ENCODE data around the gene NDUFS2.

The NDUFS2 gene

GRCh38 chr1:161258439-161259344 lies 56.5 kb downstream of the NDUFS2 start, which contains the start of gene PCP4L1:
Gene PCP4L1 (plus strand): TSS chr1:161258745. CDS start chr1:161258975, 230 bp downstream.
- Histone ChIP-seq H3K4me3 (ENCODE audit: insufficient read length, low read depth) (peak within 1 kb of the TSS; percentile 55), H3K4me1 (ENCODE audit: insufficient read depth, insufficient read length) (no peaks in the 10 kb centered on the region), H3K9me3 (ENCODE audit: insufficient read depth, low read length) (peaks cover 24% of the 10 kb centered on the region), H3K36me3 (ENCODE audit: insufficient read depth, insufficient read length, low read length) (no peaks in the 10 kb centered on the region), H3K9ac (ENCODE audit: insufficient read length, low read depth) (peak within 1 kb of the TSS; percentile 52), H3K27me3 (ENCODE audit: insufficient read depth, insufficient read length) (peaks cover 32% of the 10 kb centered on the region)
- TF ChIP-seq SUZ12 (IDR thresholded peaks at IDR 0.05; ENCODE audit: extremely low read depth, insufficient read depth, insufficient read length), result no peak
- no peak for TF ChIP-seq ZNF274 (IDR thresholded peaks at IDR 0.05; ENCODE audit: low read depth, low read length)
- TF ChIP-seq YY1 (IDR thresholded peaks at IDR 0.05; ENCODE audit: insufficient read depth, insufficient read length), result no peak
- DNase-seq (ENCODE audit: low read depth, low spot score), result peak; percentile 78

GRCh38 chr1:161259345-161259702 lies 57.2 kb downstream of the NDUFS2 start:
- Histone ChIP-seq H3K9ac (ENCODE audit: insufficient read length, low read depth) (no peak overlapping the region), H3K27me3 (ENCODE audit: insufficient read depth, insufficient read length) (peaks cover 32% of the 10 kb centered on the region), H3K4me1 (ENCODE audit: insufficient read depth, insufficient read length) (no peaks in the 10 kb centered on the region), H3K4me3 (ENCODE audit: insufficient read length, low read depth) (peak overlapping the region; percentile 55), H3K9me3 (ENCODE audit: insufficient read depth, low read length) (peaks cover 24% of the 10 kb centered on the region), H3K36me3 (ENCODE audit: insufficient read depth, insufficient read length, low read length) (no peaks in the 10 kb centered on the region)
- TF ChIP-seq SUZ12 (IDR thresholded peaks at IDR 0.05; ENCODE audit: extremely low read depth, insufficient read depth, insufficient read length), result no peak
- no peak for TF ChIP-seq ZNF274 (IDR thresholded peaks at IDR 0.05; ENCODE audit: low read depth, low read length)
- TF ChIP-seq YY1 (IDR thresholded peaks at IDR 0.05; ENCODE audit: insufficient read depth, insufficient read length), result no peak
- DNase-seq (ENCODE audit: low read depth, low spot score), result no peak

GRCh38 chr1:161259765-161260164 lies 57.6 kb downstream of the NDUFS2 start:
- Histone ChIP-seq H3K4me3 (ENCODE audit: insufficient read length, low read depth) (no peak overlapping the region), H3K9me3 (ENCODE audit: insufficient read depth, low read length) (peaks cover 24% of the 10 kb centered on the region), H3K27me3 (ENCODE audit: insufficient read depth, insufficient read length) (peaks cover 32% of the 10 kb centered on the region), H3K4me1 (ENCODE audit: insufficient read depth, insufficient read length) (no peaks in the 10 kb centered on the region), H3K9ac (ENCODE audit: insufficient read length, low read depth) (no peak overlapping the region), H3K36me3 (ENCODE audit: insufficient read depth, insufficient read length, low read length) (no peaks in the 10 kb centered on the region)
- DNase-seq (ENCODE audit: low read depth, low spot score), result no peak
- TF ChIP-seq YY1 (IDR thresholded peaks at IDR 0.05; ENCODE audit: insufficient read depth, insufficient read length), result no peak
- TF ChIP-seq ZNF274 (IDR thresholded peaks at IDR 0.05; ENCODE audit: low read depth, low read length), result no peak
- no peak for TF ChIP-seq SUZ12 (IDR thresholded peaks at IDR 0.05; ENCODE audit: extremely low read depth, insufficient read depth, insufficient read length)

- peaks cover 32% of the 10 kb centered on the region for H3K27me3 ChIP-seq (ENCODE audit: insufficient read depth, insufficient read length)
- DNase-seq (ENCODE audit: low read depth, low spot score), result no peak
- H3K36me3 ChIP-seq (ENCODE audit: insufficient read depth, insufficient read length, low read length), result no peaks in the 10 kb centered on the region
- H3K4me3 ChIP-seq (ENCODE audit: insufficient read length, low read depth), result no peak overlapping the region
- H3K4me1 ChIP-seq (ENCODE audit: insufficient read depth, insufficient read length), result no peaks in the 10 kb centered on the region
- TF ChIP-seq SUZ12 (IDR thresholded peaks at IDR 0.05; ENCODE audit: extremely low read depth, insufficient read depth, insufficient read length), result no peak
- no peak for TF ChIP-seq ZNF274 (IDR thresholded peaks at IDR 0.05; ENCODE audit: low read depth, low read length)
- no peak for TF ChIP-seq YY1 (IDR thresholded peaks at IDR 0.05; ENCODE audit: insufficient read depth, insufficient read length)
- peaks cover 24% of the 10 kb centered on the region for H3K9me3 ChIP-seq (ENCODE audit: insufficient read depth, low read length)
- H3K9ac ChIP-seq (ENCODE audit: insufficient read length, low read depth), result no peak overlapping the region
Observed at GRCh38 chr1:161260376-161261260, 58.5 kb downstream of the NDUFS2 start.

GRCh38 chr1:161261261-161262235 lies 59.4 kb downstream of the NDUFS2 start:
- TF ChIP-seq YY1 (IDR thresholded peaks at IDR 0.05; ENCODE audit: insufficient read depth, insufficient read length) (no peak), ZNF274 (IDR thresholded peaks at IDR 0.05; ENCODE audit: low read depth, low read length) (no peak), SUZ12 (IDR thresholded peaks at IDR 0.05; ENCODE audit: extremely low read depth, insufficient read depth, insufficient read length) (no peak)
- no peaks in the 10 kb centered on the region for H3K4me1 ChIP-seq (ENCODE audit: insufficient read depth, insufficient read length)
- no peaks in the 10 kb centered on the region for H3K36me3 ChIP-seq (ENCODE audit: insufficient read depth, insufficient read length, low read length)
- DNase-seq (ENCODE audit: low read depth, low spot score), result no peak
- peaks cover 32% of the 10 kb centered on the region for H3K27me3 ChIP-seq (ENCODE audit: insufficient read depth, insufficient read length)
- no peak overlapping the region for H3K4me3 ChIP-seq (ENCODE audit: insufficient read length, low read depth)
- no peak overlapping the region for H3K9ac ChIP-seq (ENCODE audit: insufficient read length, low read depth)
- H3K9me3 ChIP-seq (ENCODE audit: insufficient read depth, low read length), result peaks cover 16% of the 10 kb centered on the region
